Measurements from ENCODE around the gene CNTN1.

DNA sequence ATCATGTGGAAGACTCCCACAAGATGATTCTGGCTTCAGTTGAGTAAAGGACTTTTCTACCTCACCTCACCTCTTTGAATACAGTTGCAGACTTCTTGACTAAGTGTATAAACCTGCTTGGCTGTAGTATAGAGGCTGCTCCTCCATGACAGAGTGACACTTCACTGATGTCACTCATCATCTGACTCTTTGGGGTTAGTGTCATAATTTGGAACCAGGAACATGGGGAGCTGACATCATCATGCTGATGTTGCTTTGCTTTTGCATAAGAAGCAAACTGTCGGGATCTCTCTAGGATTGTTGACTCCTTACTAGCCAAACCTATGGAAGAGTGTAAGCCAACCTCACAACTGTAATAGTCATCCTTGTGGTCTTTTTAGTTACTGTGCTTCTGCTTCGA lies 420.7 kb downstream of the CNTN1 start:
- TF ChIP-seq, protein P1, sequence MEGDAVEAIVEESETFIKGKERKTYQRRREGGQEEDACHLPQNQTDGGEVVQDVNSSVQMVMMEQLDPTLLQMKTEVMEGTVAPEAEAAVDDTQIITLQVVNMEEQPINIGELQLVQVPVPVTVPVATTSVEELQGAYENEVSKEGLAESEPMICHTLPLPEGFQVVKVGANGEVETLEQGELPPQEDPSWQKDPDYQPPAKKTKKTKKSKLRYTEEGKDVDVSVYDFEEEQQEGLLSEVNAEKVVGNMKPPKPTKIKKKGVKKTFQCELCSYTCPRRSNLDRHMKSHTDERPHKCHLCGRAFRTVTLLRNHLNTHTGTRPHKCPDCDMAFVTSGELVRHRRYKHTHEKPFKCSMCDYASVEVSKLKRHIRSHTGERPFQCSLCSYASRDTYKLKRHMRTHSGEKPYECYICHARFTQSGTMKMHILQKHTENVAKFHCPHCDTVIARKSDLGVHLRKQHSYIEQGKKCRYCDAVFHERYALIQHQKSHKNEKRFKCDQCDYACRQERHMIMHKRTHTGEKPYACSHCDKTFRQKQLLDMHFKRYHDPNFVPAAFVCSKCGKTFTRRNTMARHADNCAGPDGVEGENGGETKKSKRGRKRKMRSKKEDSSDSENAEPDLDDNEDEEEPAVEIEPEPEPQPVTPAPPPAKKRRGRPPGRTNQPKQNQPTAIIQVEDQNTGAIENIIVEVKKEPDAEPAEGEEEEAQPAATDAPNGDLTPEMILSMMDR (IDR thresholded peaks at IDR 0.05), result no peak
- TF ChIP-seq POLR2A (IDR thresholded peaks at IDR 0.05) (no peak), EP300 (IDR thresholded peaks at IDR 0.05) (no peak)
